Amniotic stem cell (primary cell): ENCODE data around the gene TRMT10B.

Source experiments
- DNase-seq: peaks from one replicate; lab custom pipeline; 2025; lab: John Stamatoyannopoulos, UW

TRMT10B gene, protein sequence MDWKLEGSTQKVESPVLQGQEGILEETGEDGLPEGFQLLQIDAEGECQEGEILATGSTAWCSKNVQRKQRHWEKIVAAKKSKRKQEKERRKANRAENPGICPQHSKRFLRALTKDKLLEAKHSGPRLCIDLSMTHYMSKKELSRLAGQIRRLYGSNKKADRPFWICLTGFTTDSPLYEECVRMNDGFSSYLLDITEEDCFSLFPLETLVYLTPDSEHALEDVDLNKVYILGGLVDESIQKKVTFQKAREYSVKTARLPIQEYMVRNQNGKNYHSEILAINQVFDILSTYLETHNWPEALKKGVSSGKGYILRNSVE

GRCh38 chr9:37753489-37754190, at the start of gene TRMT10B:
TRMT10B (plus strand) TSS chr9:37753805; CDS start chr9:37761932, 8,127 bp downstream.
- no peak for DNase-seq

DNA sequence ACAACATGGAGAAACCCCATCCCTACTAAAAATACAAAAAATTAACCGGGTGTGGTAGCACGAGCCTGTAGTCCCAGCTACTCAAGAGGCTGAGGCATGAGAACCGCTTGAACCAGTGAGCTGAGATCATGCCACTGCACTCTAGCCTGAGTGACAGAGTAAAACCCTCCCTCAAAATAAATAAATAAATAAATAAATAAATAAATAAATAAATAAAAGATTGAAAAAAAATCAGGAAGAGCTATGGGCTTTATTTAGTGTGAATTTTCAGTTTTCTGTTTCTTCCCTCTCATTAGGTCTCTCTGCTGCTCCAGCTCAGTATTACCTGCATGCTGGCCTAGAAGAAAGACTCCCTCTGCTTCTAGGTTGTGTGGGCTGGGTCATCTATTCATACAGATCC, 47.8 kb upstream of the TRMT10B start:
- DNase-seq: no peak

GRCh38 chr9:37706290-37706689, 47.3 kb upstream of the TRMT10B start:
- no peak for DNase-seq

- DNase-seq: no peak
Measured at GRCh38 chr9:37707748-37708147, 45.9 kb upstream of the TRMT10B start.

- no peak for DNase-seq
Measured at GRCh38 chr9:37710046-37710445, 43.6 kb upstream of the TRMT10B start.

DNA sequence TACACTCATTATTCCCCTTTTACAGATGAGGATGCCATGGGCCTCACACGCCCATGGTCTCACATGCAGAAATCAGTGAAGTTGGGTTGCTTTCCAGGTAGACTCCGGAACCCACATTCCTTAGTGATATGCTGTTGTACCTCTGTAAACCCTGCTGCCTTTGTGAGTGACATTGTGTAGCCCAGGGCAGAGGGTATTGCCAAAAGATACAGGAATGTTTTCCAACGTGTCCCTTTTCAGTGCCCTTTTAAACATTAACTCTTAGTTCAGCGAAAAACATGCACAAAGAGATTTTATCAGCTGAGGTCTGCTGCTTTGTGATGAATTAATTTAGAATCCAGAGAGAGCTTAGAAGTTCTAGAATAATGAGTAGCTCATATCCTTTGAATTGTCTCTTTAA, 38.3 kb upstream of the TRMT10B start:
- DNase-seq: no peak

- no peak for DNase-seq
Measured at GRCh38 chr9:37715991-37716505, 37.6 kb upstream of the TRMT10B start.

- DNase-seq: no peak
Measured at GRCh38 chr9:37719526-37719925, 34.1 kb upstream of the TRMT10B start.

- no peak for DNase-seq
Measured at GRCh38 chr9:37727013-37727412, 26.6 kb upstream of the TRMT10B start.

DNA sequence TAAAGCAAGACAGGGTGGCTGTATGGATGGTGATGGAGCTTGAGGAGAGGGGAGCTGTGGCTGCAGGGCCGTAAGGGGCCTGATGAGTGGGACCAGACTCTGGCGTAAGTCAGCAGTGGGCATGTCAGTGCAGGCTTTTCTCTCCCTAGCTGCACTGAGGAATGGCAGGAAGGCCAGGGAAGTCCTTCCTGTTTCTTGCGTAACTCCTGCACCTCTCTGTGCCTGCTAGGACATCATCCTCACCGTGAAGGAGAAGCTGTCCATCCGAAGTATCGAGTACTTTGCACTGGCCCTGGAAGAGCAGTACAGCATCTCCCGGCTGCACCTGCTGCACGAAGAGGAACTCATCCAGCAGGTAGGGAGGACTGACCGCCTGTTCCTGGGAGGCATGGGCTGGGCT, 24.1 kb upstream of the TRMT10B start:
- no peak for DNase-seq

DNA sequence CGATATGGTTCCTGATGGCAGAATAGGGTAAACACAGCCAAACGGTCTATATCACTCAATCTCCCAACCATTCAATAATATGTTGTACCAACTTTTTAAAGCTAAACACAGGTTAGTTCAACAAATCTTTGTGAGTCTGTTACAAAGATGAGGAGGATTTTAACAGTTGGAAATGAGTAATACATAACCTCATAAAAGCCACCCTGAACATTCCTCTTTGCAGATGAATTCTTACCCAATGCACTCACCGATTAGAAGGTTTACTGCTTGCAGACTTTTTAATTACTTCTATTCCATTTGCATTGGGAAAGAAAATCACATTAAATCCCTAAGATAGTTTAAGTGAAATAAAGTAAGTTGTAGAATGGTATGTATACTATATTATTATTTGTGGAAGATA, 23.3 kb upstream of the TRMT10B start:
- DNase-seq: no peak

- DNase-seq: no peak
Measured at GRCh38 chr9:37730839-37731238, 22.8 kb upstream of the TRMT10B start.

GRCh38 chr9:37732086-37732741, 21.4 kb upstream of the TRMT10B start:
- DNase-seq: no peak

- no peak for DNase-seq
Measured at GRCh38 chr9:37732952-37733351, 20.7 kb upstream of the TRMT10B start.

- no peak for DNase-seq
Measured at GRCh38 chr9:37739222-37739621, 14.4 kb upstream of the TRMT10B start.

DNA sequence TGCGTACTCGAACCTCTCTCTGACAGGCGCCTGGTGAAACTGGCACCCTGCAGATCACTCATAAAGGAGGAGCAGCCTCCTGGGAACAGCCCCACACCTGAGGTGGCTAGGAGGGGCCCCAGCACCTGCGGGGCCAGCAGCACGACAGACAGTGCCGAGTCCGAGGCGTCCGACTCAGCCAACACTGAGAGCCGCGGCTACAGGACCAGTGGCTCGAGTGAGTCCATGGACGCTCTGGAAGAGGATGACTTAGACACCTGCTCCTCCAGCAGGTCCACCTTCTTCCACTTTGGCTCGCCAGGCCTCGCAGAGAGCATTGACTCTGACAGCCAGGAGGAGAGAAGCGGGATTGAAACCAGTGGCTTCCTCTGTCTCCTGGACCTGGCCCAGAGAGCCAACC, 13.5 kb upstream of the TRMT10B start:
- no peak for DNase-seq

DNA sequence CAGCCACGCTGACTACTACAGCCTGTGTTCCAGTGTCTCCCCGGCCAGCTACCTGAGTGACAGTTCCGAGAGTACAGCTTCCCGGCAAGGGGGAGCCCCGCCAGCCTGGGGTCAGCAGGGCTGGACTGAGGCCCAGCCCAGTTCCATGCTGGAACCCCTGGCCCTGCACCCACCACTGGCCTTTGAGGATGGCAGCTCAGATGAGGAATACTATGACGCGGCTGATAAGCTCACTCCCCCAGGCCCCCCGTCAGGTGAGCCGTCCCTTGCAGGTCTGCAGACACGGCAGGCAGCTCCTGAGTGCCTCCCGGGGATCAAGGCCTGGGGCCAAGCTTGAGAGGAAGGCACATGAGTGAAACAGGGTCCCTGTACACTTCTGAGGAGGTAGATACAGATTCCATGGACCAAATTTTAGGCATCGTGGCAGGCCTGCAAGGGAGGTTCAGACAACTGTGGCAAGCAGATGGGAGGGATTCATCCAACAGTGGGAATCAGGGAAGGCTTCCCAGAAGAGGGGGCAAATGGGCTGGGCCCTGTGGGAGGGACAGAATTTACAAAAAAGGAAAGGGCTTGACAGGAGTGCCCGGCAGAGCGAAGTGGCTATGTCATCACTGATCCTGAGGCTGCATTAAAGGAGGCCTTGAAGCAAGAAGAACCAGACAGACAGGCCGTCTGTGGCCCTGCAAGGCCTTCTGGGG, 12.8 kb upstream of the TRMT10B start:
- DNase-seq: no peak

DNA sequence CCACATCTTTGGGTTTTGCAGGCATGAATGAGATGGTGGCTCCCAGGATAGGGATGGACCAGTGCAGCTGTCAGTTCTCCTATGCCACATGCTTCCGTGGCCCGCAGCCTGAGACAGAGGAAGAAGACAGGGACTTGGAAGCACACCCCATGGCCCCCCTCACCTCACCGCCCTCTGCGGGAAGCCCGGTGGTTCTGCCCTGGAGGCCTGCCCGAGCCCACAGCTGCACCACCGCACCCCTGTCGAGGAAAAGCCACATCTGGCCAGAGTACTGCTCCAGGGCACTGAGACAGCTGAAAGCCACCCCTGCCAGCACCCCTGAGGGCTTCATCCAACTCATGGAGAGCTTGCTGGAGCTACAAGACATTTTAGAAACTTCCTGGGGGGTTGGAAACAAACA, 7.6 kb upstream of the TRMT10B start:
- no peak for DNase-seq

DNA sequence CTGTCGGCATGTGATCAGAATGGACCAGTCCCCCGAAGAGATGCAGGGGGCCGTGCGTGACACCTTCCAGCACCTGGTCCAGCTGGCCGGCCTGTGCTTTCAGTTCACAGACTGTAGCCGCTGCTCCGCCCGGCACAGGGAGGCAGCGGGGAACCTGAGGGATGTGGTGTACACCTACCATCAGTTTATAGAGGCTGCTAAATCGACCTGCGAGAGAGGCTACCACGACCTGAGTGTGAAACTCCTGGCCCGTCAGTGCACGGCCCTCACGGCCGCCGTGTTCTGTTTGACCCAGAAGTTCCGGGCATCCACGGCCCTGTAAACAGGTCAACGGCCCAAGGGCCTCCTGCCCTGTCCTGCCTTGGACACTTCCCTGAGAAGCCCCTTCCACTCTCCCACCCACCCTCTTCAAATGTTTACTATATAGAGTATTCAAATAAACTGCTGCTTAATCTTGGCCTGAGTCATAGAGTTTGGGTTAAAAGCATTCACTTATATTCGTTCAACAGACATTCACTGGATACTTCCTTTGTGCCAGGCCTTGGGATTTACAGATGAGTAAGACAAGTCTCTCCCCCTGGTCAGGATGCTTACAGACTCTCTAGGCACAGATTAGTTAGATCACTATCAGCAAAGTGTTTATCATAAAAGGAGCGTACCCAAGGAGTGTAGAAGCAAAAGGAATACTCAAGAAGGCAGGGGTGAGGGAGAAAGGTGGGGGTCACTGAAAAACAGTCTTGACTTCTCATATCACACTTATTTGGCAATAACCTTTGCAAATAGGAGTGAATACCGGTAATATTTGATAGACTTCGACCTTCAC, 6.9 kb upstream of the TRMT10B start:
- DNase-seq: no peak

DNA sequence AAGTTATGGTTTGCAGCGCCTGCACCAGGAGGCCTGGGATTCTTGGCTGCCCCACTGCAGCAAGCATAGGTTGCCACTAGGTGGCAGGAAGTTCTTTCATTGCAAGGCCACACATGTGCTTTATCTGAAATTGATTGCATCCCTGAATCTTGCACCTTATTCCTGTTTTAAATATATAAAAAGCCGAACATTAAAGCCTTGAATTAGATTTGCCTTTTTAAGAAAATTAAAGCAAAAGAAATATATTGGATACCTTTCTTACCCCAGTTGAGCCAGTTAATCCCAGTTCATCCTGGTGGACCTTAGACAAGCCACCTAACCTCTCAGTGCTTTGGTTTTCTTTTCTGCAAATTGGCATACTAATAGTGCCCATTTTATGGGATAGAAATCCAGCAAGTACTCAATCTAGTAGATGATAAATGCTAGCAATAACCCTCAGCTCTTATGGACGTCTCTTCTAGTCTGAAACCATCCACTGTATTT, 6.3 kb upstream of the TRMT10B start:
- peak; percentile 51 for DNase-seq

DNA sequence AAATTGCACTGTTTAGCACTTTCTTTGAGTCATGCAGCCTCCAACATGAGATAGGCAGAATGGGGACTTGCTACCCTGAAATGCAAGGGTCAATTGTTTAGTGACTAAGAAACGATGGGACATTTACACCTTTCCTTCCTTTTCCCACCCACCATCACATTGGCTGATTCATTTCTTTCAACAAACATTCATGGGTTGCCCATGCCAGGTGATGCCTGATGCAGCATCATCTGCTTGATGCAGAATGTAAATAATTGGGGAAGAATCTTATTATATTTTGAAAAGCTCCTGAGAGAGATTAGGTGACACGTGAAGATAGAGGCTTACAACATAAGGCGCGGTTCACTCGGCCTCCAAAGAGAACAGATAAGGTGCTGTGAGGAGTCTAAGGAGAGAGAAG, 4.5 kb upstream of the TRMT10B start:
- no peak for DNase-seq
